Endothelial cell of umbilical vein (primary cell): ENCODE results near the gene PTDSS2. TPM values are rescaled to one million over a fixed set of nuclear protein-coding genes. Genes with fewer than 3 reads are reported as not detected.

Experiments
- BruUV-seq: library from RNA; stranded (reverse); fragments of 400-500 nt; replicated peaks from 2 replicates; lab custom pipeline; 2021; lab: Mats Ljungman, UMichigan
- CTCF ChIA-PET: fragments of 300-600, 350-600 bp; sonication (Branson Sonifier 250); formaldehyde crosslinking; loops from one replicate; lab custom pipeline; 2021; ENCODE audit warnings: antibody characterized with exemption, inconsistent platforms; lab: Charles Lee
- POLR2A ChIA-PET: fragments of 300-600, 350-600 bp; sonication (Branson Sonifier 250); formaldehyde crosslinking; loops from one replicate; lab custom pipeline; 2021; ENCODE audit warnings: antibody characterized with exemption, inconsistent platforms; lab: Charles Lee
- DNase-seq: peaks from one replicate; pipeline ENCODE4 v3.0.0-alpha.2; 2011; ENCODE audit warnings: low read depth, low spot score
- FAIRE-seq: peaks from 2 replicates; lab custom pipeline; 2011; peaks lifted over from hg19 to GRCh38; lab: Jason Lieb, UNC
- H2AFZ ChIP-seq: 2 replicates; pipeline ENCODE4 v1.6.0; 2012; ENCODE audit warnings: low read depth, low read length, control low read depth, inconsistent platforms
- H3K27ac ChIP-seq: 2 replicates; pipeline ENCODE4 v1.5.1; 2011; ENCODE audit warnings: low read depth, mild to moderate bottlenecking, control low read depth, low read length, moderate library complexity; ENCODE audit not compliant: insufficient read depth
- H3K27me3 ChIP-seq, 2 experiments: 2 replicates each; pipeline versions ENCODE4 v1.6.0 to v1.6.1; 2011; ENCODE audit warnings: low read length in 2 of 2, mixed read lengths in 1 of 2; ENCODE audit not compliant: control insufficient read depth in 2 of 2, insufficient read depth in 2 of 2
- H3K36me3 ChIP-seq, 2 experiments: 2 replicates in 1 of 2; 3 replicates in 1 of 2; pipeline ENCODE4 v1.5.1; 2011; ENCODE audit warnings: low read length in 2 of 2, mild to moderate bottlenecking in 1 of 2, moderate library complexity in 1 of 2; ENCODE audit not compliant: control insufficient read depth in 2 of 2, insufficient read depth in 2 of 2; ENCODE audit errors: extremely low read depth in 1 of 2
- H3K4me1 ChIP-seq: 3 replicates; pipeline ENCODE4 v1.5.1; 2011; ENCODE audit warnings: mild to moderate bottlenecking, low read length; ENCODE audit not compliant: control insufficient read depth, insufficient read depth; ENCODE audit errors: extremely low read depth
- H3K4me2 ChIP-seq: 2 replicates; pipeline ENCODE4 v1.6.1; 2011; ENCODE audit warnings: low read length, control low read depth, mixed read lengths; ENCODE audit not compliant: insufficient read depth
- H3K4me3 ChIP-seq, 3 experiments: fragments of 200-600 bp in 1 of 3; sonication (generic), shearing (Covaris generic) in 1 of 3; replicated peaks in 1 of 3; 2 replicates each; pipeline ENCODE4 v1.5.1; 2011 to 2016; ENCODE audit warnings: control low read depth in 3 of 3, low read length in 3 of 3, mild to moderate bottlenecking in 2 of 3, inconsistent platforms in 1 of 3, low read depth in 1 of 3, moderate library complexity in 1 of 3; ENCODE audit not compliant: insufficient read depth in 1 of 3
- H3K79me2 ChIP-seq: 2 replicates; pipeline ENCODE4 v1.6.0; 2012; ENCODE audit warnings: low read length, inconsistent platforms; ENCODE audit not compliant: control insufficient read depth, insufficient read depth
- H3K9ac ChIP-seq: replicated peaks from 2 replicates; pipeline ENCODE3; 2011; ENCODE audit warnings: low read length, control low read depth; ENCODE audit not compliant: insufficient read depth; ENCODE audit errors: extremely low read depth
- H3K9me1 ChIP-seq: replicated peaks from 3 replicates; pipeline ENCODE4 v1.6.0; 2011; ENCODE audit warnings: mild to moderate bottlenecking, low read length; ENCODE audit not compliant: control insufficient read depth, insufficient read depth; ENCODE audit errors: extremely low read depth
- H3K9me3 ChIP-seq: replicated peaks from 2 replicates; pipeline ENCODE4 v1.5.1; 2012; ENCODE audit warnings: low read length, inconsistent platforms; ENCODE audit not compliant: control insufficient read depth, insufficient read depth
- H4K20me1 ChIP-seq: replicated peaks from 2 replicates; pipeline ENCODE3; 2011; ENCODE audit warnings: mild to moderate bottlenecking, low read length; ENCODE audit not compliant: control insufficient read depth, insufficient read depth; ENCODE audit errors: extremely low read depth
- CTCF ChIP-seq, 2 donors: IDR thresholded peaks; 1 replicate in 1 of 2; 2 replicates in 1 of 2; pipeline ENCODE4 v1.5.1; 2011; ENCODE audit warnings: low read length in 2 of 2, mild to moderate bottlenecking in 2 of 2, moderate library complexity in 2 of 2, control low read depth in 1 of 2, inconsistent platforms in 1 of 2, low read depth in 1 of 2; ENCODE audit not compliant: insufficient read depth in 1 of 2; ENCODE audit errors: extremely low read depth in 1 of 2
- EZH2 ChIP-seq: IDR thresholded peaks from 2 replicates; pipeline ENCODE4 v1.6.1; 2012; ENCODE audit warnings: borderline replicate concordance, low read depth, mild to moderate bottlenecking, moderate library complexity, low read length, inconsistent platforms; ENCODE audit not compliant: severe bottlenecking
- FOS ChIP-seq: IDR thresholded peaks from 2 replicates; pipeline ENCODE4 v1.6.1; 2011; ENCODE audit warnings: mild to moderate bottlenecking, low read length, moderate library complexity, borderline replicate concordance; ENCODE audit not compliant: insufficient read depth
- GATA2 ChIP-seq: IDR thresholded peaks from 2 replicates; pipeline ENCODE4 v1.7.0; 2011; ENCODE audit warnings: low read depth, mild to moderate bottlenecking, moderate library complexity, mixed read lengths, low read length; ENCODE audit not compliant: insufficient read length, insufficient read depth
- JUN ChIP-seq: IDR thresholded peaks from 2 replicates; pipeline ENCODE4 v1.6.1; 2011; ENCODE audit warnings: borderline replicate concordance, low read depth; ENCODE audit not compliant: insufficient read length, insufficient read depth
- MYC ChIP-seq: IDR thresholded peaks from one replicate; pipeline ENCODE4 v1.6.1; 2011; ENCODE audit warnings: mild to moderate bottlenecking, low read depth, low read length
- POLR2A ChIP-seq: IDR thresholded peaks from 2 replicates; pipeline ENCODE4 v1.6.1; 2012; ENCODE audit warnings: low read depth, mild to moderate bottlenecking, control low read depth, low read length
- POLR2AphosphoS5 ChIP-seq: IDR thresholded peaks from 2 replicates; pipeline ENCODE4 v1.6.1; 2012; ENCODE audit warnings: low read depth, mild to moderate bottlenecking, control low read depth, low read length, moderate library complexity; ENCODE audit not compliant: insufficient read depth
- dilution Hi-C: fragments of 300-500 bp; cut with MboI; formaldehyde crosslinking; loops from one replicate; pipeline ENCODE4 v1.15.0; 2019; ENCODE audit warnings: low sequenced_read_pairs; ENCODE audit not compliant: extremely low pct_ligation_motif_present
- intact Hi-C: fragments of 100-400 bp; cut with micrococcal nuclease; formaldehyde crosslinking; loops from one replicate; pipeline ENCODE4 v1.10.0; 2022
- polyA plus RNA-seq, 4 experiments: library from polyadenylated mRNA; depleted of rRNA in 3 of 4; stranded (reverse) in 3 of 4; unstranded in 1 of 4; fragments of >200 nt; gene quantifications; 2 replicates each; pipeline versions ENCODE4 v1.2.1 to v1.2.3, GENCODE V29; 2011 to 2012; ENCODE audit warnings: missing spikeins in 1 of 4
- total RNA-seq: library from RNA; stranded (reverse); gene quantifications from 2 replicates; pipeline ENCODE4 v1.2.3, GENCODE V29; 2021
- TF ChIP-seq, protein P1 (sequence below): IDR thresholded peaks from 2 replicates; pipeline ENCODE4 v1.6.1; 2011; ENCODE audit not compliant: insufficient read depth, insufficient read length

The PTDSS2 gene
- total and polyA plus RNA-seq, 2 donors (not counting 3 experiments of a cell fraction or from before 2014, with no cell fraction given): 41.4 to 46.8 TPM

- no peaks in the 10 kb centered on the region for H4K20me1 ChIP-seq
- ChIA-PET CTCF (interaction anchor here (1.0 to 5.5 kb wide), 7 partner anchors 7 to 101 kb away, joined by 3 to 57 read pairs (median 8); partner anchors contain the start of genes PTDSS2 and RNH1), POLR2A (no interaction called here)
- H3K79me2 ChIP-seq: no peaks in the 10 kb centered on the region
- TF ChIP-seq EZH2 (no peak), MYC (no peak), GATA2 (no peak), POLR2AphosphoS5 (no peak), JUN (no peak), CTCF (IDR thresholded peaks at IDR 0.05; ENCODE audit: extremely low read depth in 1 of 2, insufficient read depth in 1 of 2, low read depth in 1 of 2, low read length in 2 of 2) (no peak), POLR2A (no peak), FOS (no peak)
- TF ChIP-seq, protein P1, sequence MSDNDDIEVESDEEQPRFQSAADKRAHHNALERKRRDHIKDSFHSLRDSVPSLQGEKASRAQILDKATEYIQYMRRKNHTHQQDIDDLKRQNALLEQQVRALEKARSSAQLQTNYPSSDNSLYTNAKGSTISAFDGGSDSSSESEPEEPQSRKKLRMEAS: no peak
- H3K4me3 ChIP-seq: peak overlapping the region; percentile 42 to 51 (median 47)
- H3K27me3 ChIP-seq: no peaks in the 10 kb centered on the region
- DNase-seq (no peak), FAIRE-seq (no peak)
- H3K9ac ChIP-seq: peak overlapping the region; percentile 40
- H3K36me3 ChIP-seq: no peaks in the 10 kb centered on the region
- no peaks in the 10 kb centered on the region for H3K9me3 ChIP-seq
- H3K27ac ChIP-seq: peak overlapping the region; percentile 38
- intact Hi-C loops (loop anchor here (1.0 kb wide), 1 partner anchor 112 kb away; no protein-coding TSS in a partner anchor), dilution Hi-C loops (no loop called here)
- BruUV-seq: TSS peak; percentile 34
- H3K9me1 ChIP-seq: no peaks in the 10 kb centered on the region
- H3K4me2 ChIP-seq: peak overlapping the region; percentile 57
- H3K4me1 ChIP-seq: peaks cover 5% of the 10 kb centered on the region
- peak overlapping the region; percentile 88 for H2AFZ ChIP-seq
Observed at GRCh38 chr11:405954-406795, 43.9 kb upstream of the PTDSS2 start.
